Esophagus muscularis mucosa (tissue), 4 donors: ENCODE data around the gene AKAP9. TPM values are rescaled to one million over a fixed set of nuclear protein-coding genes. Genes with fewer than 3 reads are reported as not detected.
"Not testable (repeated sequence)": the region's sequence is repeated elsewhere in the genome, so short reads cannot be mapped to it uniquely, and the experiment has no call there.

Source experiments
- DNase-seq: peaks from one replicate; pipeline ENCODE4 v3.0.0-alpha.2; 2017; ENCODE audit errors: extremely low spot score
- H3K27ac ChIP-seq, 4 donors: fragments of 200-600 bp; sonication (generic); replicated peaks in 1 of 4; 1 replicate in 3 of 4; 2 replicates in 1 of 4; pipeline ENCODE4 v1.5.1; 2016 to 2019; ENCODE audit warnings: mild to moderate bottlenecking in 1 of 4
- H3K27me3 ChIP-seq, 4 donors: fragments of 200-600 bp; sonication (generic); one replicate each; pipeline versions ENCODE4 v1.5.1 to v1.6.0; 2016 to 2019
- H3K36me3 ChIP-seq, 4 donors: fragments of 200-600 bp; sonication (generic); one replicate each; pipeline ENCODE4 v1.5.1; 2016 to 2019
- H3K4me1 ChIP-seq, 4 donors: fragments of 200-600 bp; sonication (generic); one replicate each; pipeline ENCODE4 v1.5.1; 2016 to 2019
- H3K4me3 ChIP-seq, 4 donors: fragments of 200-600 bp; sonication (generic); 1 replicate in 2 of 4; 2 replicates in 2 of 4; pipeline ENCODE4 v1.5.1; 2016 to 2019; ENCODE audit warnings: mild to moderate bottlenecking in 4 of 4, moderate library complexity in 1 of 4
- H3K9me3 ChIP-seq, 4 donors: fragments of 200-600 bp; sonication (generic); 1 replicate in 3 of 4; 2 replicates in 1 of 4; pipeline ENCODE4 v1.5.1; 2016 to 2019
- EP300 ChIP-seq: sonication (generic); formaldehyde crosslinking; IDR thresholded peaks from one replicate; pipeline ENCODE4 v1.6.1; 2017; ENCODE audit warnings: antibody characterized with exemption
- POLR2A ChIP-seq: fragments of 450-650 bp; IDR thresholded peaks from one replicate; pipeline ENCODE4 v1.6.1; 2017; ENCODE audit warnings: antibody characterized with exemption, moderate library complexity, mild to moderate bottlenecking, low read depth
- POLR2AphosphoS5 ChIP-seq, 2 donors: sonication (generic); formaldehyde crosslinking; IDR thresholded peaks; one replicate each; pipeline ENCODE4 v1.6.1; 2017; ENCODE audit warnings: antibody characterized with exemption in 2 of 2
- WGBS: methylation state at CpG from one replicate; pipeline ENCODE4 v1.1.5; 2018; 5-methylcytosine and 5-hydroxymethylcytosine counted together
- intact Hi-C: fragments of 100-400 bp; cut with DNase I; formaldehyde crosslinking; loops from one replicate; pipeline ENCODE4 v1.15.1; 2023
- total RNA-seq, 4 donors: library from RNA; depleted of rRNA; stranded (reverse); fragments of >200 nt; gene quantifications; one replicate each; pipeline versions ENCODE4 v1.1.0 to v1.2.1, GENCODE V29; 2016
- TF ChIP-seq, protein P1 (sequence below), 3 experiments: fragments of 200-600 bp in 2 of 3; fragments of 450-650 bp in 1 of 3; sonication (generic) in 2 of 3; IDR thresholded peaks; one replicate each; pipeline ENCODE4 v1.5.1; 2017 to 2019; ENCODE audit warnings: antibody characterized with exemption in 3 of 3, mild to moderate bottlenecking in 2 of 3, moderate library complexity in 1 of 3

AKAP9 gene
- total RNA-seq, 4 donors from 2014 or later, result 33.6 to 60.2 (median 39.3) TPM

DNA sequence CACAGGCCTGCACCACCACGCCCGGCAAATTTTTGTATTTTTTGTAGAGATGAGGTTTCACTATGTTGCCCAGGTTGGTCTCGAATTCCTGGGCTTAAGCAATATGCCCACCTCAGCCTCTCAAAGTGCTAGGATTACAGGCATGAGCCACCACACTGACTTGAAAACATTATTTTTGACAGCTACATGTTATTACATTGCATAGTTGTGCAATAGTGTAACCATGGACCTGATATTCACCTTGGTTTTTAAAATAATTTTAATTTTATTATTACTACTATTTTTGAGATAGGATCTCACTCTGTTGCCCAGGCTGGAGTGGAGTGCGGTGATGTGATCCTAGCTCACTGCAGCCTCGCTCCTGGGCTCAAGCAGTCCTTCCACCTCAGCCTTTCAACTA lies 18.4 kb downstream of the AKAP9 start:
- no peak overlapping the region for H3K4me3 ChIP-seq
- 95% methylated on average over 5 of the region's 5 CpGs for WGBS
- H3K36me3 ChIP-seq, result no peaks in the 10 kb centered on the region
- H3K4me1 ChIP-seq, result peaks cover 0 to 13% (median 7%) of the 10 kb centered on the region in 4 donors
- no peaks in the 10 kb centered on the region for H3K9me3 ChIP-seq
- TF ChIP-seq EP300 (no peak), POLR2AphosphoS5 (IDR thresholded peaks at IDR 0.05) (no peak), POLR2A (no peak)
- TF ChIP-seq, protein P1, sequence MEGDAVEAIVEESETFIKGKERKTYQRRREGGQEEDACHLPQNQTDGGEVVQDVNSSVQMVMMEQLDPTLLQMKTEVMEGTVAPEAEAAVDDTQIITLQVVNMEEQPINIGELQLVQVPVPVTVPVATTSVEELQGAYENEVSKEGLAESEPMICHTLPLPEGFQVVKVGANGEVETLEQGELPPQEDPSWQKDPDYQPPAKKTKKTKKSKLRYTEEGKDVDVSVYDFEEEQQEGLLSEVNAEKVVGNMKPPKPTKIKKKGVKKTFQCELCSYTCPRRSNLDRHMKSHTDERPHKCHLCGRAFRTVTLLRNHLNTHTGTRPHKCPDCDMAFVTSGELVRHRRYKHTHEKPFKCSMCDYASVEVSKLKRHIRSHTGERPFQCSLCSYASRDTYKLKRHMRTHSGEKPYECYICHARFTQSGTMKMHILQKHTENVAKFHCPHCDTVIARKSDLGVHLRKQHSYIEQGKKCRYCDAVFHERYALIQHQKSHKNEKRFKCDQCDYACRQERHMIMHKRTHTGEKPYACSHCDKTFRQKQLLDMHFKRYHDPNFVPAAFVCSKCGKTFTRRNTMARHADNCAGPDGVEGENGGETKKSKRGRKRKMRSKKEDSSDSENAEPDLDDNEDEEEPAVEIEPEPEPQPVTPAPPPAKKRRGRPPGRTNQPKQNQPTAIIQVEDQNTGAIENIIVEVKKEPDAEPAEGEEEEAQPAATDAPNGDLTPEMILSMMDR (IDR thresholded peaks at IDR 0.05), result no peak
- no peak overlapping the region for H3K27ac ChIP-seq
- H3K27me3 ChIP-seq, result no peaks in the 10 kb centered on the region
- intact Hi-C loops, result no loop called here
- no peak for DNase-seq

DNA sequence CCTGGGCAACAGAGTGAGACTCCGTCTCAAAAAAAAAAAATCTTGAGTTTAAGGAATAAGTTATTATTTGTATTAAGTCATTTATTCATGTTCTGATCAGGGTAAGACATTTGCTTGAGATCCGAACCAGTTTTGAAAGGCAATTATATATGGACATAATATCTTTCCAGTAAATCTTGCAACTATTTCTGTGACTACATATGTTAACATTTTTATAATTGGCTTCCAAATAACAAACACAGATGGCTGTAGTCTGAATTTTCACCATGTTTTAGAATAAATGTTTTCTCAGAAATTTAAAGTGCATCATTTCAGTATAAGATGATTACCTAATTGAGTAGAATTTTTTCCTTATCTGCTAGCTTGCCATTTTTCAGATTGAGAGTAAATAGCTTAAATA lies 21.2 kb downstream of the AKAP9 start:
- WGBS, result 94% methylated on average over 2 of the region's 2 CpGs
- Histone ChIP-seq H3K36me3 (no peaks in the 10 kb centered on the region), H3K27ac (no peak overlapping the region), H3K4me3 (no peak overlapping the region), H3K4me1 (peaks cover 0 to 13% (median 6%) of the 10 kb centered on the region in 4 donors), H3K9me3 (no peaks in the 10 kb centered on the region), H3K27me3 (no peaks in the 10 kb centered on the region)
- no peak for TF ChIP-seq POLR2A
- no peak for TF ChIP-seq POLR2AphosphoS5 (IDR thresholded peaks at IDR 0.05)
- TF ChIP-seq EP300, result no peak
- TF ChIP-seq, protein P1 (IDR thresholded peaks at IDR 0.05), result no peak
- no peak for DNase-seq
- intact Hi-C loops, result no loop called here

DNA sequence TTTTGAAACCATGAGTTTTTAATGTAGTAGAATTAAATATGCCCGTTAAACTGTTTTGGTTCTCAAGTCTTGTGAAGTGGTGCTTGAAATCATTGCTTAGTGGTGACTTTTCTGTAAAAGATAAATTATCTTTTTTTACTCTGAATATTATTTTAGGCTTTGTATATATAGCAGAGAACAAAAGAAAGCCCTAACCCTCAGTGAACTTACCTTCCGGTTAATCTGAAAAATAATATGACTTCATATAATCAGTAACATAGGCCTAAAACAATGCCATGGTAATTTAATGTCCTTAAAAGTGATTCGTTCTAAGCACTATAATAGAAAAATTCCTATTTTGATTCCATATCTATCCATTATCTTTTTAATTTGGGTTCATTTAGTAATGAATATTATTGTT lies 21.8 kb downstream of the AKAP9 start:
- H3K36me3 ChIP-seq, result no peaks in the 10 kb centered on the region
- TF ChIP-seq EP300 (no peak), POLR2AphosphoS5 (IDR thresholded peaks at IDR 0.05) (no peak), POLR2A (no peak)
- TF ChIP-seq, protein P1 (IDR thresholded peaks at IDR 0.05), result no peak

DNA sequence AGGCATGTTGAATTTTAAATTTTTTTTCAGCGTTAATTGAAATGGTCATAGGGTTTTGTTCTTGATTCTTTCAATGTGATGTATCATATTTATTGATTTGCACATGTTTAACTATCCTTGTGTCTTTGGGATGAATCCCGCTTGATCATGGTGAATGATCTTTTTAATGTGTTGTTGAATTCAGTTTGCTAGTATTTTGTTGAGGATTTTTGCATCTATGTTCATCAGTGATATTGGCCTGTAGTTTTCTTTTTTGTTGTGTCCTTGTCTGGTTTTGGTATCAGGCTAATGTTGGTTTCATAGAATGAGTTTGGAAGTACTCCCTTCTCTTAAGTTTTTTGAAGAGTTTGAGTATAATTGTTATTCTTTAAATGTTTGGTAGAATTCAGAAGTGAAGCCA lies 26.9 kb downstream of the AKAP9 start:
- DNase-seq, H3K27ac ChIP-seq, H3K9me3 ChIP-seq, intact Hi-C loops, H3K36me3 ChIP-seq, H3K27me3 ChIP-seq, H3K4me3 ChIP-seq: not testable (repeated sequence)
- WGBS, result 98% methylated on average over 2 of the region's 2 CpGs
- peaks cover 0 to 14% (median 7%) of the 10 kb centered on the region in 4 donors for H3K4me1 ChIP-seq

More for the DNA sequence above, 21.8 kb downstream of the AKAP9 start:
- DNase-seq, result no peak
- Histone ChIP-seq H3K4me1 (peaks cover 0 to 13% (median 6%) of the 10 kb centered on the region in 4 donors), H3K27me3 (no peaks in the 10 kb centered on the region), H3K27ac (no peak overlapping the region), H3K4me3 (no peak overlapping the region), H3K9me3 (no peaks in the 10 kb centered on the region)
- WGBS, result 89% methylated on average over 3 of the region's 3 CpGs
- intact Hi-C loops, result no loop called here

DNA sequence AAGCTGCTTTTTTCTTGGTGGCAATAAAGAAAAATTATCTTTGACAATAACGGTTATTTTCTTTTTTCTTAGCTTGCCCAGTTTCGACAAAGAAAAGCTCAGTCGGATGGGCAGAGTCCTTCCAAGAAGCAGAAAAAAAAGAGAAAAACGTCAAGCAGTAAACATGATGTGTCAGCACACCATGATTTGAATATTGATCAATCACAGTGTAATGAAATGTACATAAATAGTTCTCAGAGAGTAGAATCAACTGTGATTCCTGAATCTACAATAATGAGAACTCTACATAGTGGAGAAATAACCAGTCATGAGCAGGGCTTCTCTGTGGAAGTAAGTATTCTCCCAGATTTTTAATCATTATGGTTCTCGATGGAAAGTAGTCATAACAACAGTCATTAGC lies 33.0 kb downstream of the AKAP9 start:
- no peaks in the 10 kb centered on the region for H3K27me3 ChIP-seq
- no peak overlapping the region for H3K27ac ChIP-seq
- peaks cover 0 to 30% (median 5%) of the 10 kb centered on the region in 4 donors for H3K36me3 ChIP-seq
- H3K9me3 ChIP-seq, result no peaks in the 10 kb centered on the region
- no peak overlapping the region for H3K4me3 ChIP-seq
- no peak for TF ChIP-seq EP300
- no peak for TF ChIP-seq POLR2A
- TF ChIP-seq, protein P1 (IDR thresholded peaks at IDR 0.05), result no peak
- no peak for TF ChIP-seq POLR2AphosphoS5 (IDR thresholded peaks at IDR 0.05)
- H3K4me1 ChIP-seq, result peaks cover 0 to 13% (median 7%) of the 10 kb centered on the region in 4 donors
- intact Hi-C loops, result no loop called here
- no peak for DNase-seq
- WGBS, result 81% methylated on average over 5 of the region's 5 CpGs
